ENCODE data around the gene HBB.
A peak's percentile ranks its signal among the peaks of the same experiment; 100 is the strongest.
"Not testable (repeated sequence)": the region's sequence is repeated elsewhere in the genome, so short reads cannot be mapped to it uniquely, and the experiment has no call there.

The HBB gene

DNA sequence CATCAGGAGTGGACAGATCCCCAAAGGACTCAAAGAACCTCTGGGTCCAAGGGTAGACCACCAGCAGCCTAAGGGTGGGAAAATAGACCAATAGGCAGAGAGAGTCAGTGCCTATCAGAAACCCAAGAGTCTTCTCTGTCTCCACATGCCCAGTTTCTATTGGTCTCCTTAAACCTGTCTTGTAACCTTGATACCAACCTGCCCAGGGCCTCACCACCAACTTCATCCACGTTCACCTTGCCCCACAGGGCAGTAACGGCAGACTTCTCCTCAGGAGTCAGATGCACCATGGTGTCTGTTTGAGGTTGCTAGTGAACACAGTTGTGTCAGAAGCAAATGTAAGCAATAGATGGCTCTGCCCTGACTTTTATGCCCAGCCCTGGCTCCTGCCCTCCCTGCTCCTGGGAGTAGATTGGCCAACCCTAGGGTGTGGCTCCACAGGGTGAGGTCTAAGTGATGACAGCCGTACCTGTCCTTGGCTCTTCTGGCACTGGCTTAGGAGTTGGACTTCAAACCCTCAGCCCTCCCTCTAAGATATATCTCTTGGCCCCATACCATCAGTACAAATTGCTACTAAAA is at the start of gene HBB:
Gene HBB, minus strand, starts transcription at position 340 of the 579 bp plus-strand sequence. Its CDS starts 50 bp downstream, at position 290.
- Histone ChIP-seq H3K9me3 (ENCODE audit: insufficient read depth, low read depth, low read length) (peaks cover 4% of the 10 kb centered on the region; the same call in 1 of the 2 replicates), H3K36me3 (ENCODE audit: insufficient read depth, low read depth, low read length) (no peaks in the 10 kb centered on the region)

DNA sequence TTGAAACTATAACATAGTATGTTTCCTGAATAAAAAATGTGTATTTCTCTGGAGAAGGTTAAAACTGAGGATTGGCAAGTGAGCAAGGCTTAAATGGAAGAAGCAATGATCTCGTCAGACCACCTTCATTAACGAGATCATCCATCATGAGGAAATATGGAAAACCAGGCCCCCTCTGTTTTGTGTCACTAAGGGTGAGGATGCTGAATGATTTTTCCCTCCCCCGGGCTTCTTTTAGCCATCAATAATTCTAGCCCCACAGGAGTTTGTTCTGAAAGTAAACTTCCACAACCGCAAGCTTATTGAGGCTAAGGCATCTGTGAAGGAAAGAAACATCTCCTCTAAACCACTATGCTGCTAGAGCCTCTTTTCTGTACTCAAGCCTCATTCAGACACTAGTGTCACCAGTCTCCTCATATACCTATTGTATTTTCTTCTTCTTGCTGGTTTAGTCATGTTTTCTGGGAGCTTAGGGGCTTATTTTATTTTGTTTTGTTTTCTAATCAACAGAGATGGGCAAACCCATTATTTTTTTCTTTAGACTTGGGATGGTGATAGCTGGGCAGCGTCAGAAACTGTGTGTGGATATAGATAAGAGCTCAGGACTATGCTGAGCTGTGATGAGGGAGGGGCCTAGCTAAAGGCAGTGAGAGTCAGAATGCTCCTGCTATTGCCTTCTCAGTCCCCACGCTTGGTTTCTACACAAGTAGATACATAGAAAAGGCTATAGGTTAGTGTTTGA is 48.7 kb upstream of the HBB start:
- H3K9ac ChIP-seq (ENCODE audit: low read depth, low read length): no peak overlapping the region

More for the DNA sequence above, at the start of gene HBB:
- no peak within 1 kb of the TSS for H3K27ac ChIP-seq (ENCODE audit: low read length)
- H3K4me1 ChIP-seq (ENCODE audit: insufficient read depth, low read length): no peaks in the 10 kb centered on the region
- H3K4me3 ChIP-seq (ENCODE audit: low read length): no peak within 1 kb of the TSS
- H3K27me3 ChIP-seq (ENCODE audit: insufficient read depth, low read length): no peaks in the 10 kb centered on the region
- no peak within 1 kb of the TSS for H3K9ac ChIP-seq (ENCODE audit: low read depth, low read length)

DNA sequence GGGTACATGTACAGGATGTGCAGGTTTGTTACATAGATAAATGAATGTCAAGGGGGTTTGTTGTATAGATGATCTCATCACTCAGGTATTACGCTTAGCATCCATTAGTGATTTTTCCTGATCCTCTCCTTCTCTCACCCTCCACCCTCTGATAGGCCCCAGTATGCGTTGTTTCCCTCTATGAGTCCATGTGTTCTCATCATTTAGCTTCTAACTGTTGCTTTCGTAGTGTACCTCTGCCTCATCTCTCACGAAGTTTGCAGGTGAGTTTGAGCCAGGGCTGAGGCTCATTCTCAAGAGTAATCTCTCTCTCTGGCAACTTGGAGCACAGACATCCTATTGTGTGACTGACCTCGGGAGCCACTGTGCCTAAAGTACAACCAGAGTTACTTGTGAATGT is 47.5 kb upstream of the HBB start:
- Histone ChIP-seq H3K4me3 (ENCODE audit: low read length) (no peak overlapping the region), H3K27ac (ENCODE audit: low read length) (no peak overlapping the region), H3K9ac (ENCODE audit: low read depth, low read length) (no peak overlapping the region), H3K36me3 (ENCODE audit: insufficient read depth, low read depth, low read length) (no peaks in the 10 kb centered on the region), H3K9me3 (ENCODE audit: insufficient read depth, low read depth, low read length) (no peaks in the 10 kb centered on the region), H3K4me1 (ENCODE audit: insufficient read depth, low read length) (no peaks in the 10 kb centered on the region), H3K27me3 (ENCODE audit: insufficient read depth, low read length) (no peaks in the 10 kb centered on the region)

More for the DNA sequence above, 48.7 kb upstream of the HBB start:
- Histone ChIP-seq H3K27me3 (ENCODE audit: insufficient read depth, low read length) (no peaks in the 10 kb centered on the region), H3K27ac (ENCODE audit: low read length) (no peak overlapping the region), H3K36me3 (ENCODE audit: insufficient read depth, low read depth, low read length) (no peaks in the 10 kb centered on the region), H3K4me3 (ENCODE audit: low read length) (no peak overlapping the region), H3K4me1 (ENCODE audit: insufficient read depth, low read length) (no peaks in the 10 kb centered on the region), H3K9me3 (ENCODE audit: insufficient read depth, low read depth, low read length) (no peaks in the 10 kb centered on the region)

- H3K27ac ChIP-seq (ENCODE audit: low read length): no peak overlapping the region
- H3K9ac ChIP-seq (ENCODE audit: low read depth, low read length): no peak overlapping the region
- no peaks in the 10 kb centered on the region for H3K27me3 ChIP-seq (ENCODE audit: insufficient read depth, low read length)
- H3K9me3 ChIP-seq (ENCODE audit: insufficient read depth, low read depth, low read length): no peaks in the 10 kb centered on the region
- H3K4me3 ChIP-seq (ENCODE audit: low read length): no peak overlapping the region
- no peaks in the 10 kb centered on the region for H3K4me1 ChIP-seq (ENCODE audit: insufficient read depth, low read length)
- H3K36me3 ChIP-seq (ENCODE audit: insufficient read depth, low read depth, low read length): no peaks in the 10 kb centered on the region
Observed at GRCh38 chr11:5272395-5273017, 45.6 kb upstream of the HBB start.

GRCh38 chr11:5269715-5270147 is 42.9 kb upstream of the HBB start, which contains the start of gene HBE1:
TSS of gene HBE1 (minus strand) at chr11:5269945. CDS start at chr11:5269890, 55 bp downstream.
- no peak within 1 kb of the TSS for H3K9ac ChIP-seq (ENCODE audit: low read depth, low read length)
- H3K36me3 ChIP-seq (ENCODE audit: insufficient read depth, low read depth, low read length): no peaks in the 10 kb centered on the region
- no peak within 1 kb of the TSS for H3K27ac ChIP-seq (ENCODE audit: low read length)
- no peaks in the 10 kb centered on the region for H3K9me3 ChIP-seq (ENCODE audit: insufficient read depth, low read depth, low read length)
- no peaks in the 10 kb centered on the region for H3K4me1 ChIP-seq (ENCODE audit: insufficient read depth, low read length)
- H3K4me3 ChIP-seq (ENCODE audit: low read length): no peak within 1 kb of the TSS
- H3K27me3 ChIP-seq (ENCODE audit: insufficient read depth, low read length): no peaks in the 10 kb centered on the region

- H3K36me3 ChIP-seq (ENCODE audit: insufficient read depth, low read depth, low read length): no peaks in the 10 kb centered on the region
- H3K9me3 ChIP-seq (ENCODE audit: insufficient read depth, low read depth, low read length): no peaks in the 10 kb centered on the region
- H3K4me1 ChIP-seq (ENCODE audit: insufficient read depth, low read length): no peaks in the 10 kb centered on the region
- no peak overlapping the region for H3K9ac ChIP-seq (ENCODE audit: low read depth, low read length)
- no peak overlapping the region for H3K4me3 ChIP-seq (ENCODE audit: low read length)
- no peak overlapping the region for H3K27ac ChIP-seq (ENCODE audit: low read length)
- H3K27me3 ChIP-seq (ENCODE audit: insufficient read depth, low read length): no peaks in the 10 kb centered on the region
Observed at GRCh38 chr11:5267033-5267563, 40.2 kb upstream of the HBB start.

DNA sequence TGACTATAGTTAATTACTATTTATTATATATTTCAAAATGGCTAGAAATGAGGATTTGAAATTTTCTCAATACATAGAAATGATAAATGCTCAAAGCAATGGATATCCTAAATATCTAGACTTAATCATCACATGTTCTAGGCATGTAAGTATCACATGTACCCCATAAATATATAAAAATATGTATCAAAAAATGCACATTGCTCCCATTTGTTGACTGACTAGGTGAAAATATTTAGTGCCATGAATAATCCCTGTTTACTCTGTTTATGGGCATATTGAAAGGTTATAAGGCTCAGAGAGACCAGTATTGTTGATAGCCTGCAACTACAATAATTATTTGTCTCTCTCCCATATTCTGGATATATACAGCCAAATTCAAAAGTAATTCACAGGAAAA is 39.7 kb upstream of the HBB start:
- Histone ChIP-seq H3K4me1 (ENCODE audit: insufficient read depth, low read length) (no peaks in the 10 kb centered on the region), H3K9me3 (ENCODE audit: insufficient read depth, low read depth, low read length) (no peaks in the 10 kb centered on the region), H3K4me3 (ENCODE audit: low read length) (no peak overlapping the region), H3K9ac (ENCODE audit: low read depth, low read length) (no peak overlapping the region), H3K27me3 (ENCODE audit: insufficient read depth, low read length) (no peaks in the 10 kb centered on the region), H3K36me3 (ENCODE audit: insufficient read depth, low read depth, low read length) (no peaks in the 10 kb centered on the region), H3K27ac (ENCODE audit: low read length) (no peak overlapping the region)

- Histone ChIP-seq H3K4me1 (ENCODE audit: insufficient read depth, low read length) (no peaks in the 10 kb centered on the region), H3K27me3 (ENCODE audit: insufficient read depth, low read length) (no peaks in the 10 kb centered on the region), H3K27ac (ENCODE audit: low read length) (no peak overlapping the region), H3K9me3 (ENCODE audit: insufficient read depth, low read depth, low read length) (no peaks in the 10 kb centered on the region), H3K36me3 (ENCODE audit: insufficient read depth, low read depth, low read length) (no peaks in the 10 kb centered on the region), H3K9ac (ENCODE audit: low read depth, low read length) (no peak overlapping the region), H3K4me3 (ENCODE audit: low read length) (no peak overlapping the region)
Observed at GRCh38 chr11:5265832-5266231, 39.0 kb upstream of the HBB start.

DNA sequence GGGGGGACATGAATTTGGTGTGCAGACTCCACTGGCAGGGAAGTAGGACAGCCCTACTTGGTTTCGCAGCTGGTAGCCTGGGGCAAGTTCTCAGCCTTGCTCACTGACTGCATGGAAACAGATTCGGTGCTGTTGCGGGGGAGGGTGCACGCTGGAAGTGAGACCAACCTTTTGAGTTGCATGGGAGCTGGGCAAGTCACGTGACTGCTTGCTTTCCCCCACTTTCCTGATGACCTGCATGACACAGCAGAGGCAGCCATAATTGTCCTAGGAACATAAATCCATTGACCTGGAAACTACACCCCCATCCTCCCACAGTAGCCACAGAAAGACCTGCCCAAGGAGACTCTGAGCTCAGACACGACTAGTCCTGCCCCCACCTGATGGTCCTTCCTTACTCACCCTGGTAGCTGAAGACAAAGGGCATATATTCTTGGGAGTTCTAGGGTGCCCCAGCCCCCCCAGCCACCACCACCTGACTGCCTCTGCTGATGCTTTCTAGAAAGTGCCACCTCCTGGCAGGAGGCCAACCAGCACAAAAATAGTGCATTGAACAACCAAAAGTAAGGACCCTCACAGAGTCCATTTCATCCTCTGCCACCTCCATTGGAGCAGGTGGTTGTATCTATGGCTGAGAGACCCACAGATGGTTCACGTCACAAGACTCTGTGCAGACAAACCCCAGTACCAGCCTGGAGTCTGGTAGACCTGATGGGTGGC is 31.8 kb upstream of the HBB start:
- Histone ChIP-seq H3K27me3 (ENCODE audit: insufficient read depth, low read length) (no peaks in the 10 kb centered on the region; the same call in 1 of the 2 replicates), H3K36me3 (ENCODE audit: insufficient read depth, low read depth, low read length) (no peaks in the 10 kb centered on the region), H3K9me3 (ENCODE audit: insufficient read depth, low read depth, low read length) (no peaks in the 10 kb centered on the region), H3K27ac (ENCODE audit: low read length) (no peak overlapping the region), H3K4me3 (ENCODE audit: low read length) (no peak overlapping the region), H3K9ac (ENCODE audit: low read depth, low read length) (no peak overlapping the region), H3K4me1 (ENCODE audit: insufficient read depth, low read length) (peaks cover 14% of the 10 kb centered on the region)

DNA sequence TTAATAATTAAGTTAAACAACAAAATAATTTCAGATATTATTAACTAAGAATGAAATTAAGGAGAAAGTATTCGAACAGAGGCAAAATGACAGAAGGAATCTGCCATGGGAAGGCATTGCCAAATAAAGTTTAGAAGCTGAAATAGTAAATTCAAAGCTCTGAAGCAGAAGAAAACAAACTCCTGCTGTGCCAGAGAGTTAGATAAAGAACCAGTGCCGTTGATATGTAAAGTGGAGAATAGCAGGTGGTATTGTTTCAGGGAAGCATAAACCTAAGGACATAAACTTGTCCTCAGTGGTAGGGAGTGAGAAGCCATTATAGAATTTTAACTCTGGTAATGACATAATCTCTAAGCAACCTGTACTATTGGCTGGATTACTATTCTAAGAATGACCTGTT is 30.4 kb upstream of the HBB start:
- Histone ChIP-seq H3K27ac (ENCODE audit: low read length) (no peak overlapping the region), H3K36me3 (ENCODE audit: insufficient read depth, low read depth, low read length) (no peaks in the 10 kb centered on the region), H3K4me3 (ENCODE audit: low read length) (peak overlapping the region; percentile 33), H3K4me1 (ENCODE audit: insufficient read depth, low read length) (peaks cover 14% of the 10 kb centered on the region), H3K9me3 (ENCODE audit: insufficient read depth, low read depth, low read length) (no peaks in the 10 kb centered on the region), H3K9ac (ENCODE audit: low read depth, low read length) (no peak overlapping the region), H3K27me3 (ENCODE audit: insufficient read depth, low read length) (no peaks in the 10 kb centered on the region; the same call in 1 of the 2 replicates)

DNA sequence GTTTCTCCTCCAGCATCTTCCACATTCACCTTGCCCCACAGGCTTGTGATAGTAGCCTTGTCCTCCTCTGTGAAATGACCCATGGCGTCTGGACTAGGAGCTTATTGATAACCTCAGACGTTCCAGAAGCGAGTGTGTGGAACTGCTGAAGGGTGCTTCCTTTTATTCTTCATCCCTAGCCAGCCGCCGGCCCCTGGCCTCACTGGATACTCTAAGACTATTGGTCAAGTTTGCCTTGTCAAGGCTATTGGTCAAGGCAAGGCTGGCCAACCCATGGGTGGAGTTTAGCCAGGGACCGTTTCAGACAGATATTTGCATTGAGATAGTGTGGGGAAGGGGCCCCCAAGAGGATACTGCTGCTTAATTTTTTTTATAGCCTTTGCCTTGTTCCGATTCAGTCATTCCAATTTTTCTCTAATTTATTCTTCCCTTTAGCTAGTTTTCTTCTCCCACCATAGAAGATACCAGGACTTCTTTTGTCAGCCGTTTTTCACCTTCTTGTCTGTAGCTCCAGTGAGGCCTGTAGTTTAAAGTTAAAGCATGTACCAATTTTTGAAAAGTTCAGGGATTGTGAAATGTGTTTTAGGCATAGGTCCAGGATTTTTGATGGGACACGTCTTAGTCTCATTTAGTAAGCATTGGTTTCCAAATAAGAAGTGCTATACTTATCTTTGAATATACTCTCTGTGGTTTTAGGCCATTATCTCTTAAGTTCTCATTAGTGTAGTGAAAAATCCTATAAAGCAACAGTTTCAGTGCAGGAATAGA is 28.0 kb upstream of the HBB start, which contains the start of gene HBG2:
Gene HBG2, minus strand, starts transcription at position 136 of the 768 bp plus-strand sequence. Its CDS starts 53 bp downstream, at position 83.
- H3K4me1 ChIP-seq (ENCODE audit: insufficient read depth, low read length): peaks cover 14% of the 10 kb centered on the region
- H3K36me3 ChIP-seq (ENCODE audit: insufficient read depth, low read depth, low read length); H3K9ac ChIP-seq (ENCODE audit: low read depth, low read length); H3K9me3 ChIP-seq (ENCODE audit: insufficient read depth, low read depth, low read length); H3K4me3 ChIP-seq (ENCODE audit: low read length); H3K27ac ChIP-seq (ENCODE audit: low read length); H3K27me3 ChIP-seq (ENCODE audit: insufficient read depth, low read length): not testable (repeated sequence)

Data from iPS-20b (cell line).